Body of pancreas (tissue), 4 donors: Measurements from ENCODE around the gene ILRUN. TPM values are rescaled to one million over a fixed set of nuclear protein-coding genes. Genes with fewer than 3 reads are reported as not detected.
A peak's percentile ranks its signal among the peaks of the same experiment; 100 is the strongest.
"Not testable (repeated sequence)": the region's sequence is repeated elsewhere in the genome, so short reads cannot be mapped to it uniquely, and the experiment has no call there.

Experiments used
- ATAC-seq: fragments of 150-250 bp; one replicate; pipeline ENCODE4 v1.9.1; 2016
- DNase-seq, 4 donors: peaks; one replicate each; pipeline ENCODE4 v3.0.0-alpha.2; 2019
- H3K27ac ChIP-seq, 4 donors: fragments of 200-600 bp; sonication (generic); 1 replicate in 3 of 4; 2 replicates in 1 of 4; pipeline versions ENCODE4 v1.5.1 to v1.6.1; 2016 to 2019; ENCODE audit warnings: mild to moderate bottlenecking in 1 of 4, mixed read lengths in 1 of 4, moderate library complexity in 1 of 4
- H3K27me3 ChIP-seq, 2 donors: fragments of 200-600 bp; sonication (generic); one replicate each; pipeline ENCODE4 v1.6.0; 2016; ENCODE audit warnings: mild to moderate bottlenecking in 1 of 2
- H3K36me3 ChIP-seq, 2 donors: fragments of 200-600 bp; sonication (generic); replicated peaks in 1 of 2; 2 replicates each; pipeline ENCODE4 v1.5.1; 2016; ENCODE audit warnings: low read depth in 2 of 2; ENCODE audit not compliant: insufficient read depth in 1 of 2
- H3K4me1 ChIP-seq: fragments of 200-600 bp; sonication (generic); one replicate; pipeline ENCODE4 v1.6.0; 2016
- H3K4me3 ChIP-seq, 2 donors: fragments of 200-600 bp; sonication (generic); 1 replicate in 1 of 2; 2 replicates in 1 of 2; pipeline ENCODE4 v1.5.1; 2016 to 2019
- H3K9me3 ChIP-seq, 3 donors: fragments of 200-600 bp; sonication (generic); 1 replicate in 2 of 3; 2 replicates in 1 of 3; pipeline ENCODE4 v1.5.1; 2016
- POLR2A ChIP-seq, 3 donors: fragments of 450-650 bp; IDR thresholded peaks; one replicate each; pipeline ENCODE4 v1.6.1; 2016; ENCODE audit warnings: antibody characterized with exemption in 3 of 3, mild to moderate bottlenecking in 2 of 3
- WGBS, 2 donors: methylation state at CpG; one replicate each; pipeline ENCODE4 v1.1.5; 2017; 5-methylcytosine and 5-hydroxymethylcytosine counted together
- intact Hi-C: fragments of 100-400 bp; cut with DNase I; formaldehyde crosslinking; loops from one replicate; pipeline ENCODE4 v1.15.1; 2023
- total RNA-seq, 2 donors: library from RNA; depleted of rRNA; stranded (reverse); fragments of >200 nt; gene quantifications; one replicate each; pipeline ENCODE4 v1.1.0, GENCODE V29; 2016
- TF ChIP-seq, protein P1 (sequence below), 7 experiments: fragments of 450-650 bp in 4 of 7; fragments of 200-600 bp in 3 of 7; sonication (generic) in 3 of 7; IDR thresholded peaks; one replicate each; pipeline ENCODE4 v1.5.1; 2016 to 2019; ENCODE audit warnings: antibody characterized with exemption in 7 of 7

Gene ILRUN
- 10 to 100 TPM; 24.6 to 32.6 TPM for total RNA-seq

DNA sequence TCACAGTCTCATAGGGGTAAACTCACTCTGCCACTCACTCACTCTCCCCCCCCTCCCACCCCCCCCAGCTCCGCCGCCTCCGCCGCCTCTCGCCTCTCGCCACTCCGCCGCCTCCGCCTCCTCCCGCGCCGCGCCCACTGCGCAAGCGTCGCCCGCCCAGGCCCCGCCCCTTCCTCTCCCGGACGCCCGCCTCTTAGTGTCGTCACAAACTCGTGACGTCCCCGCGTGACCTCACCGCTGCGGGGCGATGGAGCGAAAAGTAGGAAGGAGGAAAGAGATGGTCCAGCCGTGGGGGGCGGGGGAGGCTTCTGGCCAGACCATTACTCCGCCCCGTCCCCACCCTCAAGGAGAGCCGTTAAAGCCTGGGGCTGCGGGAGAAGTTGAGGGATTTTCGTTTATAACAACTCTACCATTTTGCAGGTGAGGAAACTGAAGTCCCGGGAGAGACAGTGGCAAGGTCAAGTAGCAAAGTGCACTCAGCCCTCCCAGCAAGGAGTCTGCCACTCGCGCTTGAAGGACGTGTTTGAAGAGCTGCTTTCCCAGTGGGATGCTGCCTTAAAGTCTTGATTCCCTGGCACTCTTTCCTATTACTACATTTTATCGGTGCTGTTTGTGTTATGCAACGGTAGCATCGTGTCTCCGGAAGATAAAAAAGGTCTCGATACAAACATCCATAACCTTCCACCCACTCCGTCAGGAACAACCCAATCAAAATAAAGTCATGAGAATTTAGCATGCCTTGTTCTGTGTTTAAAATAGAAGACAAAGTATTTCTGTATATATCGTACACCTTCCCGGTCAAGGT is at the start of gene ILRUN:
Gene ILRUN (minus strand): TSS at position 29 of the 805 bp plus-strand sequence. CDS start 164 bp downstream, outside the sequence.
- TF ChIP-seq, protein P1, sequence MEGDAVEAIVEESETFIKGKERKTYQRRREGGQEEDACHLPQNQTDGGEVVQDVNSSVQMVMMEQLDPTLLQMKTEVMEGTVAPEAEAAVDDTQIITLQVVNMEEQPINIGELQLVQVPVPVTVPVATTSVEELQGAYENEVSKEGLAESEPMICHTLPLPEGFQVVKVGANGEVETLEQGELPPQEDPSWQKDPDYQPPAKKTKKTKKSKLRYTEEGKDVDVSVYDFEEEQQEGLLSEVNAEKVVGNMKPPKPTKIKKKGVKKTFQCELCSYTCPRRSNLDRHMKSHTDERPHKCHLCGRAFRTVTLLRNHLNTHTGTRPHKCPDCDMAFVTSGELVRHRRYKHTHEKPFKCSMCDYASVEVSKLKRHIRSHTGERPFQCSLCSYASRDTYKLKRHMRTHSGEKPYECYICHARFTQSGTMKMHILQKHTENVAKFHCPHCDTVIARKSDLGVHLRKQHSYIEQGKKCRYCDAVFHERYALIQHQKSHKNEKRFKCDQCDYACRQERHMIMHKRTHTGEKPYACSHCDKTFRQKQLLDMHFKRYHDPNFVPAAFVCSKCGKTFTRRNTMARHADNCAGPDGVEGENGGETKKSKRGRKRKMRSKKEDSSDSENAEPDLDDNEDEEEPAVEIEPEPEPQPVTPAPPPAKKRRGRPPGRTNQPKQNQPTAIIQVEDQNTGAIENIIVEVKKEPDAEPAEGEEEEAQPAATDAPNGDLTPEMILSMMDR (IDR thresholded peaks at IDR 0.05), result no peak
- TF ChIP-seq POLR2A (IDR thresholded peaks at IDR 0.05), result peak in 2 of 3 donors; percentile 45 to 71
- no peaks in the 10 kb centered on the region for H3K36me3 ChIP-seq
- WGBS, 2 donors, result 2% methylated on average over 23 to 39 of the region's 49 CpGs
- no peaks in the 10 kb centered on the region for H3K27me3 ChIP-seq
- DNase-seq (peak; percentile 96 to 97 (median 96)), ATAC-seq (peak; percentile 96)
- H3K4me1 ChIP-seq, result peaks cover 35% of the 10 kb centered on the region
- H3K9me3 ChIP-seq, result no peaks in the 10 kb centered on the region
- peak within 1 kb of the TSS; percentile 89 to 98 (median 96) for H3K27ac ChIP-seq
- intact Hi-C loops, result no loop called here
- H3K4me3 ChIP-seq, result peak within 1 kb of the TSS; percentile 91 to 95

DNA sequence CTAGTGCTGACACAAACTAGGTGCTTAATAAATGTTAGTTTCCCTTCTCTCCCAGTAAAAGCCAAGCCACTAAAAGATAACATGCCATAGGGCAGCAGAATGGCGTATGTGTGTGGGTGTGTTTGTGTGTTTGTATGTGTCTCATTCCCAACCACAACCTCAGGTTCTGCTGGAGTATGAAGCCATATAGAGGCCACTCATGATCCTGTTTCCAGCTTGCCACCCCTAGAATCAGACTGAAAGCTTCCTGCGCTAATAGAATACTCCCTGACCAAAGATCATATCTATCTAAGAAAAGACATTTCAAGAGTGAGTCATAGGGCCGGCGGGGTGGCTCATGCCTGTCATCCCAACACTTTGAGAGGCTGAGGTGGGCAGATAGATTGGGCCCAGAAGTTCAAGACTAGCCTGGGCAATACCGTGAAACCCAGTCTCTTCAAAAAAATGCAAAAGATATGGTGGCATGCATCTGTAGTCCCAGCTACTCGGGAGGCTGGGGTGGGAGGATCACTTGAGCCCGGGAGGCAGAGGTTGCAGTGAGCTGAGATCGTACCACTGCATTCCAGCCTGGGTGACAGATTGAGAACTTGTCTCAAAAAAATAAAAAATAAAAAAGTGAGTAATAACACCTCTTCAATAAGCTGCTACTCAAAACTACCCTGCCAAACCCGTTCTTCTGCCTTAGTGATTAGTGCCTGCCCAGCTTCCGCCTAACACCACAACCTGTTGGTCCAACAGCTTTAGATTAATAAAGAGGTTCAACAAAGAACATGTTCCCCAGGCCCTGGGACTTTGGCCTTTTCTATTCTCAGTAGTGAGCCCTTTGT is 48.9 kb upstream of the ILRUN start:
- Histone ChIP-seq H3K4me3 (no peak overlapping the region), H3K36me3 (no peaks in the 10 kb centered on the region), H3K9me3 (no peaks in the 10 kb centered on the region), H3K27ac (peak overlapping the region; percentile 65 to 79 (median 77)), H3K27me3 (no peaks in the 10 kb centered on the region), H3K4me1 (peaks cover 17% of the 10 kb centered on the region)
- TF ChIP-seq POLR2A (IDR thresholded peaks at IDR 0.05), result peak in 2 of 3 donors; percentile 13 to 19
- TF ChIP-seq, protein P1 (IDR thresholded peaks at IDR 0.05), result no peak
- peak; percentile 67 to 91 (median 82) for DNase-seq
- 40 to 52% methylated on average over 10 of the region's 10 CpGs for WGBS, 2 donors
- ATAC-seq, result peak; percentile 97
- intact Hi-C loops, result no loop called here

DNA sequence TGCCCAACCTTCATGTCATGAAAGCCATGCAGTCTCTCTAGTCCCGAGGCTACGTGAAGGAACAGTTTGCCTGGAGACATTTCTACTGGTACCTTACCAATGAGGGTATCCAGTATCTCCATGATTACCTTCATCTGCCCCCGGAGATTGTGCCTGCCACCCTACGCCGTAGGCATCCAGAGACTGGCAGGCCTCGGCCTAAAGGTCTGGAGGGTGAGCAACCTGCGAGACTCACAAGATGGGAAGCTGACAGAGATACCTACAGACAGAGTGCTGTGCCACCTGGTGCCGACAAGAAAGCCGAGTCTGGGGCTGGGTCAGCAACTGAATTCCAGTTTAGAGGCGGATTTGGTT is 47.7 kb upstream of the ILRUN start:
- H3K36me3 ChIP-seq, DNase-seq, ATAC-seq, H3K27ac ChIP-seq, intact Hi-C loops, H3K27me3 ChIP-seq, H3K4me3 ChIP-seq, H3K9me3 ChIP-seq: not testable (repeated sequence)
- peaks cover 17% of the 10 kb centered on the region for H3K4me1 ChIP-seq
- WGBS, 2 donors, result 95 to 100% methylated on average over 9 to 10 of the region's 10 CpGs

DNA sequence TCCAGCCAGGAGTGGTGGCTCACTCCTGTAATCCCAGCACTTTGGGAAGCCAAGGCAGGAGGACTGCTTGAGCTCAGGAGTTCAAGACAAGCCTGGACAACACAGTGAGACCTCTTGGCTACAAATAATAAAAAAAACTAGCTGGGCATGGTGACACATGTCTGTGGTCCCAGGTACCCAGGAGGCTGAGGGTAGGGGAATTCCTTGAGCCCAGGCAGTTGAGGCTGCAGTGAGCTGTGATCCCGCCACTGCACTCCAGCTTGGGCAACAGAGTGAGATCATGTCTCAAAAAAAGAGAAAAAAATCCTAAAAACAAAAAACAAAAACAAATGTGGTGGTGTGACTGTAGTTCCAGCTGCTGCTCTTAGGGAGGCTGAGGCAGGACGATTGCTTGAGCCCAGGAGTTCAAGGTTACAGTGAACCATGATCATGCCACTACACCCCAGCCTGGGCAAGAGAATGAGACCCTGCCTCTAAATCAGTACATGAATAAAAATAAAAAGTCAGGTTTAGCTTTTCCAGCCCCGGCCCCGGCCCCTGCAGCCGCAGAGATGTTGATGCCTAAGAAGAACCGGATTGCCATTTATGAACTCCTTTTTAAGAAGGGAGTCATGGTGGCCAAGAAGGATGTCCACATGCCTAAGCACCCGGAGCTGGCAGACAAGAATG is 47.2 kb upstream of the ILRUN start:
- TF ChIP-seq POLR2A (IDR thresholded peaks at IDR 0.05), result no peak
- TF ChIP-seq, protein P1 (IDR thresholded peaks at IDR 0.05), result no peak
- ATAC-seq, result no peak
- 82 to 85% methylated on average over 6 to 7 of the region's 7 CpGs for whole genome bisulfite sequencing, 2 donors
- no peaks in the 10 kb centered on the region for H3K27me3 ChIP-seq
- no peak overlapping the region for H3K27ac ChIP-seq
- DNase-seq, result no peak
- H3K9me3 ChIP-seq, result no peaks in the 10 kb centered on the region
- peaks cover 17% of the 10 kb centered on the region for H3K4me1 ChIP-seq
- H3K4me3 ChIP-seq, result no peak overlapping the region
- no peaks in the 10 kb centered on the region for H3K36me3 ChIP-seq
- intact Hi-C loops, result no loop called here

DNA sequence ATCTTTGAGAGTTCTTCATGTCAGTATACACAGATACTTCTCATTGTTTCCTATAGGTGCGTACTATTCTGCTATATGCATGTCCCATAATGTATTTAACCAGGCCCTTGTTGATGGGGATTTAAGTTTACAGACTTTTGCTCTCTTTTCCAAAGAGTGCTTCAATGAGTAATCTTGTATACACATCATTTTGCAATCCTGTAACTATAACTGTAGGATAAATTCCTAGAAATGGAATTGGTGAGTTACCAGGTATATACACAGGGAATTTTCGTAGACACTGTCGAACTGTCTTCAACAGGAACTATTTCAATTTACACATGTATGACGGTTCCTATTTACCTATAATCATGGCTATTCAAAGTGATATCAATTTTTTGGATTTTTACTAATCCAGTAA is 45.5 kb upstream of the ILRUN start:
- Histone ChIP-seq H3K36me3 (no peaks in the 10 kb centered on the region), H3K27me3 (no peaks in the 10 kb centered on the region), H3K4me1 (peaks cover 17% of the 10 kb centered on the region), H3K4me3 (no peak overlapping the region), H3K9me3 (no peaks in the 10 kb centered on the region), H3K27ac (no peak overlapping the region)
- intact Hi-C loops, result no loop called here
- ATAC-seq (no peak), DNase-seq (no peak)
- TF ChIP-seq, protein P1 (IDR thresholded peaks at IDR 0.05), result no peak
- no peak for TF ChIP-seq POLR2A (IDR thresholded peaks at IDR 0.05)
- WGBS, 2 donors, result 86 to 88% methylated on average over 4 of the region's 4 CpGs
